ENCODE data around the gene MYH15.

MYH15 gene

DNA sequence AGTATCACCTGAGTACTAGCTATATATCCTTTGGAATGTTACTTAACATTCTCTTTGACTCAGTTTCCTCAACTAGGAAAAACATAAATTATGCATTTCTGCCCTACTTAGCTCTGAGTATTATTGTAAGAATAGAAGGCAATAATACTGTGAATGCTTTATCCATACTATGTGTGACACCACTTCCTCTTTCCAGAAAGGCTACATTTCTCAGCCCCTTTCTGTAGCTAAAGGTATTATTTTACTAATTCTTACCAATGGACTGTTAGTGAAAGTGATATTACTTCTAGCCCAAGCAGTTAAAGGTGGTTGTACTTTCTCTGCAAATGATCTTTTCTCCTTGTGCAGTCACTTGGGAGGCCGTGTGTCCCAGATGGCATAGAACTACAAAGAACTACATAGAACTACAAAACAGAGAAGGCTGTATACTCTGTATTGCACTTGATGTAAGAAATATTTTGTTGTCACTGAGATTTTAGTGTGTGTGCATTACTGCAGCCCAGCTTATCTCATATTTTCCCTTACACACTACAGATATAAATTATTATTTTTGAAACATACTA is 35.1 kb downstream of the MYH15 start:
- H3K9me3 Mint-ChIP-seq: no peaks in the 10 kb centered on the region
- DNase-seq (no peak), ATAC-seq (replicated peaks) (no peak)
- H3K36me3 Mint-ChIP-seq (ENCODE audit: insufficient read depth): no peaks in the 10 kb centered on the region
- H3K27ac Mint-ChIP-seq: no peak overlapping the region
- H3K4me1 Mint-ChIP-seq (ENCODE audit: low read depth in 2 of 2): no peaks in the 10 kb centered on the region
- no peak overlapping the region for H3K4me3 Mint-ChIP-seq
- peaks cover 0 to 17% of the 10 kb centered on the region in 2 donors for H3K27me3 Mint-ChIP-seq

GRCh38 chr3:108474581-108474980 is 35.8 kb downstream of the MYH15 start:
- H3K36me3 Mint-ChIP-seq (ENCODE audit: insufficient read depth): no peaks in the 10 kb centered on the region
- H3K27me3 Mint-ChIP-seq: peaks cover 0 to 17% of the 10 kb centered on the region in 2 donors
- H3K27ac Mint-ChIP-seq: no peak overlapping the region
- no peaks in the 10 kb centered on the region for H3K4me1 Mint-ChIP-seq (ENCODE audit: low read depth in 2 of 2)
- no peak overlapping the region for H3K4me3 Mint-ChIP-seq
- DNase-seq (no peak), ATAC-seq (replicated peaks) (no peak)
- no peaks in the 10 kb centered on the region for H3K9me3 Mint-ChIP-seq

- peaks cover 0 to 15% of the 10 kb centered on the region in 2 donors for H3K27me3 Mint-ChIP-seq
- H3K36me3 Mint-ChIP-seq (ENCODE audit: insufficient read depth): no peaks in the 10 kb centered on the region
- no peak overlapping the region for H3K4me3 Mint-ChIP-seq
- DNase-seq (no peak), ATAC-seq (replicated peaks) (no peak)
- no peaks in the 10 kb centered on the region for H3K9me3 Mint-ChIP-seq
- no peak overlapping the region for H3K27ac Mint-ChIP-seq
- no peaks in the 10 kb centered on the region for H3K4me1 Mint-ChIP-seq (ENCODE audit: low read depth in 2 of 2)
These were observed 36.7 kb downstream of the MYH15 start for GRCh38 chr3:108473711-108474110.

DNA sequence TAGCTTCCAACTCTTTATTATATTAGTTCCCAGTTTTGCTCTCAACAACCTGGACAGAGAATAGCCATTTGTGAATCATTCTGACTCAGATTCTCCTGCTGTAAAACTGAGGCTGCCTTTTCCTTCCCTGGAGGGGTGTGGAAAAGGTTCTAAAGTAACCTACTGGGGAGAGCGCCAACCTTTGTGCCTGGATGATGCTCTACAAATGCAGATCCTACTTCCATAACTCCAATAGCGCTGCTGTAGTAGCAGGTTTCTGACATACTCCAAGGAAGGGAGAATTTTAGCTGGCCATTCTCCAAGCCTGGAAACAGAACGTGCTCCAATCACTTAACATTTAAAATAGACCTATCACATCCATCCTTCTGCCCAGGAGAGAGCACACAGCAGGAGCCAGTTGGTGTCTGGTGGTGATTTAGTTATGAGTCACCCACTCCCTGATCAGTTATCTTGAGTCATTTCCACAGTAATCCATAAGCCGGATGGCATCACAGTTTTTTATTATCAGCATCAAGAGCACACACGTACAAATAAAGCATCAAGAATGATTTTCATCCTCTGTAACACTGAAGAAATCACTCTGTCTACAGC is 38.3 kb downstream of the MYH15 start:
- ATAC-seq (replicated peaks): no peak
- Mint-ChIP-seq H3K4me3 (no peak overlapping the region), H3K4me1 (ENCODE audit: low read depth in 2 of 2) (no peaks in the 10 kb centered on the region), H3K27me3 (peaks cover 0 to 11% of the 10 kb centered on the region in 2 donors), H3K9me3 (no peaks in the 10 kb centered on the region), H3K36me3 (ENCODE audit: insufficient read depth) (no peaks in the 10 kb centered on the region), H3K27ac (no peak overlapping the region)
- DNase-seq: no peak

DNA sequence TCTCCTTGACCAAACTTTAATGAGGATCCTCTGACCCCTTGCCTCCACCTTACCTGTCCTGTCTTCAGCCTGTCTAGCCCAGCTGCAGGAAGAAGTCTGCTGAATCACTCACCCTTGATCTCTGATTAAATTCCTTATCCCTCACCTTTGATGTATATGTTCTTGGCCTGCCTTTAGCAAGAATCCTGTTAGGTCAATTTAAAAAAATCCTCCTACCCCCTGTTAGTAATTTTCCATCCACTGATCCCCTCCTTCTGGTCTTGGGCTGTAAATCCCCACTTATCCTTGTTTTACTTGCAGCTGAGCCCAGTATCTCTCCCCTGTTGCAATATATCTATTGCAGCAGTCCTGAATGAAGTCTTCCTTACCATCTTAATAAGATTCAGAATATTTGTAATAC is 39.0 kb downstream of the MYH15 start:
- Mint-ChIP-seq H3K27me3 (peaks cover 0 to 11% of the 10 kb centered on the region in 2 donors), H3K4me1 (ENCODE audit: low read depth in 2 of 2) (no peaks in the 10 kb centered on the region), H3K27ac (no peak overlapping the region), H3K9me3 (no peaks in the 10 kb centered on the region), H3K4me3 (no peak overlapping the region), H3K36me3 (ENCODE audit: insufficient read depth) (no peaks in the 10 kb centered on the region)
- DNase-seq (no peak), ATAC-seq (replicated peaks) (no peak)

DNA sequence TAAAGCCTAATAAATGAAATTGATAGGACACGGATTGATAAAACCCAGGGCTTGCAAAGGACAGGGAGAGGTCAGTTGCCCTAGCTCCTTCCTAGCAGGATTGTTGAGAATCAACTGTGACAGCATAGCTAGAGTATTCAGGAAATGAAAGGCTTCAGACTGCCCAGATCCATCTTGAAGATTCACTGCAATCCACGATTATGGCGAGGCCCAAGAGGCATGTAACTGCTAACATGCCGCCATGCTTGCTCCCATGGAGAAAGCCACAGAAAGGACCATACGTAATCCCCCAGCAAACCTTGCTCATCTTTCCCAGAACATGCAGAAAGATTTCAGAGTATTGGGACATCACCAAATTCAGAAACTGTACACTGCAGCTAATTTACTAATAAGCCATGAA is 41.3 kb downstream of the MYH15 start:
- ATAC-seq (replicated peaks) (no peak), DNase-seq (no peak)
- H3K9me3 Mint-ChIP-seq: no peaks in the 10 kb centered on the region
- H3K4me1 Mint-ChIP-seq (ENCODE audit: low read depth in 2 of 2): no peaks in the 10 kb centered on the region
- H3K27ac Mint-ChIP-seq: no peak overlapping the region
- H3K27me3 Mint-ChIP-seq: peaks cover 0 to 11% of the 10 kb centered on the region in 2 donors
- no peaks in the 10 kb centered on the region for H3K36me3 Mint-ChIP-seq (ENCODE audit: insufficient read depth)
- no peak overlapping the region for H3K4me3 Mint-ChIP-seq

DNA sequence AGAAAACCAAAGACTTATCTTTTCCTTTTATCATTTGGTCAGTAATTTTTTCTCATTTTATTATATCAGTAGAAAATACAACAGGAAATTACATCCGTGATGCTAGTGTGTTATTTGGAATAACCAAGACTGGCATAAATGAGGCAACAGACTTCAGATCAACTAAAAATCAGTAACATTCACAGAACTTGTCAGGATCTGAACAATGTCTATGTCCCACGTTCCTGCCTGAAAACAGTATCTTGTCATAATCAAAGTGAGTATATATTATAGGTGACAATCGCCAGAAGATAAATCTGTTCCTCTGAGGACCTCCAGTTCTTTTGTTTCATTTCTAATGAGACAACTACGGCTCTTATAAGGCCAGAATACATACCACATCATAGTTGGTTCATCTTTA is 41.8 kb downstream of the MYH15 start:
- no peak for ATAC-seq (replicated peaks)

GRCh38 chr3:108462899-108463298 is 47.5 kb downstream of the MYH15 start:
- Mint-ChIP-seq H3K9me3 (no peaks in the 10 kb centered on the region), H3K27ac (no peak overlapping the region), H3K4me3 (no peak overlapping the region), H3K4me1 (ENCODE audit: low read depth in 2 of 2) (no peaks in the 10 kb centered on the region), H3K36me3 (ENCODE audit: insufficient read depth) (no peaks in the 10 kb centered on the region), H3K27me3 (peaks cover 0 to 7% of the 10 kb centered on the region in 2 donors)
- no peak for DNase-seq
- ATAC-seq (replicated peaks): no peak

More for the DNA sequence above, 41.8 kb downstream of the MYH15 start:
- Mint-ChIP-seq H3K4me3 (no peak overlapping the region), H3K9me3 (no peaks in the 10 kb centered on the region), H3K27ac (no peak overlapping the region), H3K27me3 (peaks cover 0 to 7% of the 10 kb centered on the region in 2 donors), H3K4me1 (ENCODE audit: low read depth in 2 of 2) (no peaks in the 10 kb centered on the region), H3K36me3 (ENCODE audit: insufficient read depth) (no peaks in the 10 kb centered on the region)
- DNase-seq: no peak

GRCh38 chr3:108461661-108462111 is 48.7 kb downstream of the MYH15 start:
- Mint-ChIP-seq H3K4me1 (ENCODE audit: low read depth in 2 of 2) (no peaks in the 10 kb centered on the region), H3K4me3 (no peak overlapping the region), H3K9me3 (no peaks in the 10 kb centered on the region), H3K27ac (no peak overlapping the region), H3K27me3 (peaks cover 0 to 16% of the 10 kb centered on the region in 2 donors), H3K36me3 (ENCODE audit: insufficient read depth) (no peaks in the 10 kb centered on the region)
- ATAC-seq (replicated peaks) (no peak), DNase-seq (no peak)

- H3K4me1 Mint-ChIP-seq (ENCODE audit: low read depth in 2 of 2): no peaks in the 10 kb centered on the region
- peaks cover 0 to 19% of the 10 kb centered on the region in 2 donors for H3K27me3 Mint-ChIP-seq
- DNase-seq: no peak
- no peaks in the 10 kb centered on the region for H3K36me3 Mint-ChIP-seq (ENCODE audit: insufficient read depth)
- H3K27ac Mint-ChIP-seq: no peak overlapping the region
- no peak overlapping the region for H3K4me3 Mint-ChIP-seq
- H3K9me3 Mint-ChIP-seq: no peaks in the 10 kb centered on the region
- ATAC-seq (replicated peaks): no peak
These were observed 51.2 kb downstream of the MYH15 start for GRCh38 chr3:108459225-108459624.

DNA sequence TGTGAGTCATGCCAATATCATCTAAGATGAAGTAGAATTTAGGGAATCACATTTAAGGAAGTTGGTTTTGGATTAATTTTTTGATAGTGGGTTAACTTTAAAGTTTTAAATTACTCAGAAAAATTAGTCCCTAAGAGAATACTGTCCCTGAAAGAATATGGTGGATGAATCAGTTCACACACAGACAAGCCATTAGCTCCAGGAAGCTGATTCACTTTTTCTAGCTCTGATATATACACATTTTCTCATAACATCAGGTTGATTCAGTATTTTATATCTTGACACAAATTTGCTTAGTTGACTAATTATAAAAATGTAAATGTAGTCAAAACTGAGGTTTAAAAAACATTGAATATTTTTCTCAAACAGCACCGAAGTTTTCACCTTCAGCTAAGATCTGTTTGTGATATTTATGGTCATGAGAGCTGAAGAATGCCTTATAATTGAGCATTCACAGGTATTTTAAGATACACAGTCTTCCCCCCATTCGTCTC is 55.1 kb downstream of the MYH15 start:
- ATAC-seq (replicated peaks) (no peak), DNase-seq (no peak)
- H3K9me3 Mint-ChIP-seq: no peaks in the 10 kb centered on the region
- no peak overlapping the region for H3K27ac Mint-ChIP-seq
- H3K4me1 Mint-ChIP-seq (ENCODE audit: low read depth in 2 of 2): no peaks in the 10 kb centered on the region
- H3K27me3 Mint-ChIP-seq: peaks cover 0 to 19% of the 10 kb centered on the region in 2 donors
- H3K4me3 Mint-ChIP-seq: no peak overlapping the region
- no peaks in the 10 kb centered on the region for H3K36me3 Mint-ChIP-seq (ENCODE audit: insufficient read depth)

DNA sequence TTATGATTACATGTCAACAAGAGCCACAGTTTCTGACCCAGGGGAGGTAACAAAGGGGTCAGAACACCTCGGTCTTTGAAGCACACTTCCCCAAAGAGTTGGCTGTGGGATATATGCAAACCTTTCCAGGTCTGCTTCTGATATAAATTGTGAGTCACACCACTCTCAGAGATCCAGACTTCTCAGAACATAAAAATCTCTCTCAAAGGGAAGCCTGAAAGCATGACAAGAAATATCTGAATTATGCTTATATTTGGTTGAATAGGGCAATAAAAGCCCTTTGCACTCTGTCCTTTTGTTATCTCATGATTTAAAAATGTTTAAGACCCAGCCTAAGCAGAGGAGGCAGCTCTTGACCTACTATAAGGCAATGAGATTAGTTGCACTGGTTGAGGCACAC is 56.8 kb downstream of the MYH15 start:
- Mint-ChIP-seq H3K27ac (no peak overlapping the region), H3K36me3 (ENCODE audit: insufficient read depth) (no peaks in the 10 kb centered on the region), H3K4me3 (no peak overlapping the region), H3K27me3 (peaks cover 0 to 12% of the 10 kb centered on the region in 2 donors), H3K9me3 (no peaks in the 10 kb centered on the region), H3K4me1 (ENCODE audit: low read depth in 2 of 2) (no peaks in the 10 kb centered on the region)
- DNase-seq: no peak
- no peak for ATAC-seq (replicated peaks)

GRCh38 chr3:108450444-108450843 is 60.0 kb downstream of the MYH15 start:
- no peaks in the 10 kb centered on the region for H3K4me1 Mint-ChIP-seq (ENCODE audit: low read depth in 2 of 2)
- ATAC-seq (replicated peaks): no peak

DNA sequence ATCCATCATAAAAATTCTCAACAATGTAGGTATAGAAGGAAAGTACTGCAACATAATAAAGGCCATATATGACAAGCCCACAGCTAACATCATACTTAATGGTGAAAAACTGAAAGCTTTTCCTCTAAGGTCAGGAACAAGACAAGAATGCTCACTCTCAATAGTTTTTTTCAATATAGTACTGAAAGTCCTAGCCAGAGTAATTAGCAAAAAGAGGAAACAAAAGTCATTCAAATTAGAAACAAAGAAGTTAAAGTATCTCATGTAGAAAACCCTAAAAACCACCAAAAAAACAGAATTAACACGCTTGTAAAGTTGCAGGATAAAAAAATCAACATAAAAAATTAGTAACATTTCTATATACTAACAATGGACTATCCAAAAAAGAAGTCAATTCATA is 61.8 kb downstream of the MYH15 start:
- DNase-seq (no peak), ATAC-seq (replicated peaks) (no peak)
- H3K9me3 Mint-ChIP-seq: peaks cover 4 to 12% of the 10 kb centered on the region in 2 donors
- no peaks in the 10 kb centered on the region for H3K36me3 Mint-ChIP-seq (ENCODE audit: insufficient read depth)
- H3K4me1 Mint-ChIP-seq (ENCODE audit: low read depth in 2 of 2): no peaks in the 10 kb centered on the region
- no peak overlapping the region for H3K27ac Mint-ChIP-seq
- no peak overlapping the region for H3K4me3 Mint-ChIP-seq
- H3K27me3 Mint-ChIP-seq: peaks cover 0 to 5% of the 10 kb centered on the region in 2 donors

More at GRCh38 chr3:108450444-108450843, 60.0 kb downstream of the MYH15 start:
- no peak overlapping the region for H3K27ac Mint-ChIP-seq
- H3K27me3 Mint-ChIP-seq: peaks cover 0 to 5% of the 10 kb centered on the region in 2 donors
- no peaks in the 10 kb centered on the region for H3K36me3 Mint-ChIP-seq (ENCODE audit: insufficient read depth)
- H3K4me3 Mint-ChIP-seq: no peak overlapping the region
- H3K9me3 Mint-ChIP-seq: peaks cover 4 to 12% of the 10 kb centered on the region in 2 donors
- no peak for DNase-seq

Data from effector memory CD8-positive, alpha-beta T cell (primary cell).